22Rv1 (cell line): Measurements from ENCODE around the gene ALDH1A3.

Experiments
- H3K27ac ChIP-seq: fragments of 450-650 bp; 2 replicates; pipeline ENCODE4 v1.5.1; 2017
- CTCF ChIP-seq: fragments of 450-650 bp; IDR thresholded peaks from 2 replicates; pipeline ENCODE4 v1.5.1; 2017; ENCODE audit warnings: mild to moderate bottlenecking
- ZFX ChIP-seq: fragments of 450-650 bp; IDR thresholded peaks from 2 replicates; pipeline ENCODE4 v1.6.1; 2017; ENCODE audit warnings: antibody characterized with exemption, borderline replicate concordance

ALDH1A3 gene

GRCh38 chr15:100902436-100903167 is 23.0 kb downstream of the ALDH1A3 start:
- no peak for TF ChIP-seq ZFX
- H3K27ac ChIP-seq, result no peak overlapping the region

- H3K27ac ChIP-seq, result no peak overlapping the region
- TF ChIP-seq CTCF (no peak), ZFX (no peak)
Measured at GRCh38 chr15:100903168-100903554, 23.5 kb downstream of the ALDH1A3 start.

GRCh38 chr15:100905850-100906249 is 26.2 kb downstream of the ALDH1A3 start:
- no peak overlapping the region for H3K27ac ChIP-seq
- TF ChIP-seq CTCF (no peak), ZFX (no peak)

- H3K27ac ChIP-seq, result no peak overlapping the region
- TF ChIP-seq ZFX, result no peak
- no peak for TF ChIP-seq CTCF
Measured at GRCh38 chr15:100908466-100908865, 28.8 kb downstream of the ALDH1A3 start.

GRCh38 chr15:100909565-100909964 is 29.9 kb downstream of the ALDH1A3 start:
- TF ChIP-seq CTCF (no peak), ZFX (no peak)
- no peak overlapping the region for H3K27ac ChIP-seq

GRCh38 chr15:100909989-100910955 is 30.6 kb downstream of the ALDH1A3 start:
- no peak overlapping the region for H3K27ac ChIP-seq
- TF ChIP-seq ZFX (no peak), CTCF (no peak)

- H3K27ac ChIP-seq, result no peak overlapping the region
- no peak for TF ChIP-seq CTCF
- TF ChIP-seq ZFX, result no peak
Measured at GRCh38 chr15:100911086-100911485, 31.5 kb downstream of the ALDH1A3 start.
